Stimulated activated CD4-positive, alpha-beta T cell treated with anti-CD3 and anti-CD28 coated beads, Interleukin-2, amount 100 ng/mL, for 48 hours (primary cell): ENCODE results near the gene KCNH5.

Experiments used
- DNase-seq, 2 donors: peaks; one replicate each; pipeline ENCODE4 v3.0.0-alpha.2; 2020

Gene KCNH5

DNA sequence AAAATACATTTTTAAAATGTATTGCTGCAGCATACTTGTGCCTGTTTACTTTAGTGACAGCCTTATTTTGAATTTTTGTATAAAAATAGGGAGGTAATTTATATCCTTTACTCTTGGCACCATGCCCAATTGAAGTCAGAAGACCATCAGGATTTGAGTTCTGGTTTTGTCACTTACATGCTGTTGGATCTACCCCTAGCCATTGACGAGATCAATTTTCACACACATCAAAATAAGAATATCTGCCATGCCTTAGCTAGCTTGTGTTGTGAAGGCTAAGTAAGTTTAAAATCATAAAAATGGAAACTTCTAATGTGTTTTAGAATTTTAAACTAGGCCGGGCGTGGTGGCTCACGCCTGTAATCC lies 381.8 kb downstream of the KCNH5 start:
- DNase-seq, result no peak

DNA sequence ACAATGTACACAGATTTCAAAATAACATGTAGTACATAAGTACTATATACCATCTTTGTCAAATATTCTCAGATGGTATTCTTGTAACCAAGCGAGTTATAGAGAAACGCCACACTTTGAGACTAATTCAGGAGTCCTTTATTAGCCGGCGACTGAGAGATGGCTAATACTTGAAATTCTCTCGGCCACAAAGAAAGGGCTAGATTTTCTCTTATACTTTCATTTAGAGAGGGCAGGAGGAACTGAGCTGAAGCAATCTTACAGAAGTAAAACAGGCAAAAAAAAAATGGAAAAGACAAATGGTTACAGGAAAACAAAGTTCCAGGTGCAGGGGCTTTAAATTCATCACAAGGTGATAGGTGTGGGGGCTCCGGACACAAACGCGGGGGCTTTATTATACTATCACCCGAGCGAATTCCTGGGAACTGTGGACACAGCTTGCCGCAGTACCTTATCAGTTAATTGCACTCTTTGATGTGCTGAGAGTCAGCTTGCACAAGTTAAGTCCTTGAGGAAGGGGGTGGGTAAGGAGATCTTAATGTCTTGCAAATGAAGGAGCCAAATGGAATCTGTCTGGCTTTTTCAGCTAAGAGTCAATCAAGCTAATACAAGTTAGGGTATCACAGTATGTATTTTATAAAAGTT lies 382.3 kb downstream of the KCNH5 start:
- no peak for DNase-seq

GRCh38 chr14:62661818-62662217 lies 383.4 kb downstream of the KCNH5 start:
- no peak for DNase-seq

GRCh38 chr14:62658631-62659030 lies 386.6 kb downstream of the KCNH5 start:
- DNase-seq, result no peak

GRCh38 chr14:62657376-62657775 lies 387.9 kb downstream of the KCNH5 start:
- no peak for DNase-seq

- DNase-seq, result no peak
These were observed 390.1 kb downstream of the KCNH5 start for GRCh38 chr14:62655166-62655565.

DNA sequence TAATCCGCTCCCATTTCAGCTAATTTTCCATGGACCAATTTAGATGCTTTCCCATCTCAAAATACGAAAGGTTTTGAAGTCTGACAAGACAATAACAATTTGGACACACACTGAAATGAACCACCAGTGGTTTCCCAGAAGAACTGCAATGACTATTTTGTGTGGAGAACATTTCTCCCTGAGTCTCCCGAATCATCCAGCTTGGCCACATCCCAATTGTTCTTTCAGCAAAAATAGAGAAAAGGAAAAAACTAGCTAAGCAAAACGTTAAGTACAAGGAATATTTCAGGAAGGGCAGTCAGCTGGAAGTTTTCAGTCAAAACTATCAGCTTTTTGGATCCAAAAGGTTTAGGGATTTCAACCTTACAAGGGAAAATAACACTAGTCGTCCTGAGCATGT lies 390.6 kb downstream of the KCNH5 start:
- DNase-seq, result no peak
